Activated T-cell treated with anti-CD3 and anti-CD28 coated beads, Interleukin-2, amount 50 U/mL, for 72 hours (primary cell): ENCODE data around the gene DPP7. TPM values are rescaled to one million over a fixed set of nuclear protein-coding genes. Genes with fewer than 3 reads are reported as not detected.
A peak's percentile ranks its signal among the peaks of the same experiment; 100 is the strongest.
"Not testable (repeated sequence)": the region's sequence is repeated elsewhere in the genome, so short reads cannot be mapped to it uniquely, and the experiment has no call there.

Experiments used
- ATAC-seq, 2 donors: fragments of 150-1000 bp; cut with Tn5 transposase; replicated peaks in 1 of 2; 2 replicates each; pipeline ENCODE4 v1.10.0; 2021; ENCODE audit warnings: moderate library complexity in 2 of 2, mild to moderate bottlenecking in 1 of 2
- DNase-seq, 2 donors: peaks; one replicate each; pipeline ENCODE4 v3.0.0; 2021 to 2022; ENCODE audit warnings: mixed read lengths in 1 of 2
- H3K27ac Mint-ChIP-seq: one replicate; pipeline ENCODE4 v1.8.0; 2022; ENCODE audit warnings: mild to moderate bottlenecking, moderate library complexity, mixed read lengths
- H3K27me3 Mint-ChIP-seq: one replicate; pipeline ENCODE4 v1.8.0; 2022; ENCODE audit warnings: low read depth, mixed read lengths
- H3K36me3 Mint-ChIP-seq, 2 donors: one replicate each; pipeline ENCODE4 v1.8.0; 2022; ENCODE audit warnings: mixed read lengths in 2 of 2, mild to moderate bottlenecking in 1 of 2; ENCODE audit not compliant: insufficient read depth in 2 of 2
- H3K4me1 Mint-ChIP-seq: one replicate; pipeline ENCODE4 v1.8.0; 2022; ENCODE audit warnings: low read depth, mixed read lengths
- H3K4me3 Mint-ChIP-seq, 2 donors: one replicate each; pipeline ENCODE4 v1.8.0; 2022; ENCODE audit warnings: mild to moderate bottlenecking in 2 of 2, mixed read lengths in 2 of 2, moderate library complexity in 2 of 2
- H3K9me3 Mint-ChIP-seq, 2 donors: one replicate each; pipeline ENCODE4 v1.8.0; 2022; ENCODE audit warnings: mixed read lengths in 2 of 2
- total RNA-seq, 2 donors: library from RNA; stranded (reverse); gene quantifications; one replicate each; pipeline ENCODE4 v1.2.3, GENCODE V29; 2022

The DPP7 gene
- total RNA-seq, 2 donors from 2014 or later: 155 to 158 TPM

DNA sequence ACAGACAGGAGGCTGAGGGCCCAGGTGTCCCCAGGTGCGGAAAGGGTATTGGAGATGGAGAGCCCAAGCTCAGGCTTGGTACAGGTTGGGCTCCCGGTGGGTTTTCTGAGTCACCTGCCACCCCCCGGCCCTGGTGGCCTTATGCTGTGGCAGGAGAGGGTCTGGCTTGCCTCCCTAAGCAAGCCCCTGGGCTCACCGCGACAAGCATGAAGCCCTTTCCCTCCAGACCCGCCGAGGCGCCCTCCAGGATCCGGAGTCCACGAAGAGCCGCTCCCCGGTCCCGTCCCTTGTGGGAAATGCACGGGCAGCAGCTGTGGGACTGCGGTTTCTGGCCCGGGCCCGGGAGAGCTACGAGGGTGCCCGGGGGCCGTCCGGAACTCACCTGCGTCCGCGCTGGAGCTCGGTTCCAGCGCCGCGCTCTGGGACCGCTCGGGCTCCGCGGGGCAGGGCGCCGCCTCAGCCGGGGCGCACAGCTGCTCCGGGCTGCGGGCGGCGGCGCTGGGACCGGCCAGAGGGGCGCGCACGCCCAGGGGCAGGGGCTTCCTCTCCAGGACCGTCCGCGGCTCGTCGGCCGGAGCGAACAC lies 44.9 kb downstream of the DPP7 start:
- ATAC-seq (no peak), DNase-seq (no peak)
- Mint-ChIP-seq H3K36me3 (no peaks in the 10 kb centered on the region), H3K4me1 (peaks cover 23% of the 10 kb centered on the region), H3K27me3 (no peaks in the 10 kb centered on the region), H3K27ac (no peak overlapping the region), H3K4me3 (peak overlapping the region; percentile 67 to 77), H3K9me3 (no peaks in the 10 kb centered on the region)

- Mint-ChIP-seq H3K27me3 (no peaks in the 10 kb centered on the region), H3K9me3 (no peaks in the 10 kb centered on the region), H3K4me1 (peaks cover 23% of the 10 kb centered on the region), H3K27ac (no peak overlapping the region), H3K36me3 (no peaks in the 10 kb centered on the region), H3K4me3 (peak overlapping the region; percentile 67 to 77)
- DNase-seq: no peak
- ATAC-seq: no peak
Measured at GRCh38 chr9:137068539-137069507, 45.7 kb downstream of the DPP7 start.

- no peaks in the 10 kb centered on the region for H3K36me3 Mint-ChIP-seq
- ATAC-seq: peak; percentile 50 to 59
- H3K27ac Mint-ChIP-seq: no peak overlapping the region
- DNase-seq: peak; percentile 87 to 91
- H3K9me3 Mint-ChIP-seq: no peaks in the 10 kb centered on the region
- peaks cover 23% of the 10 kb centered on the region for H3K4me1 Mint-ChIP-seq
- peak overlapping the region; percentile 52 to 62 for H3K4me3 Mint-ChIP-seq
- no peaks in the 10 kb centered on the region for H3K27me3 Mint-ChIP-seq
Measured at GRCh38 chr9:137067860-137068538, 46.5 kb downstream of the DPP7 start.

GRCh38 chr9:137066096-137066861 lies 48.3 kb downstream of the DPP7 start:
- H3K27me3 Mint-ChIP-seq: no peaks in the 10 kb centered on the region
- no peaks in the 10 kb centered on the region for H3K9me3 Mint-ChIP-seq
- no peak overlapping the region for H3K4me3 Mint-ChIP-seq
- DNase-seq (no peak), ATAC-seq (no peak)
- no peak overlapping the region for H3K27ac Mint-ChIP-seq
- H3K4me1 Mint-ChIP-seq: peaks cover 19% of the 10 kb centered on the region
- no peaks in the 10 kb centered on the region for H3K36me3 Mint-ChIP-seq

GRCh38 chr9:137065336-137065967 lies 49.1 kb downstream of the DPP7 start:
- no peak overlapping the region for H3K27ac Mint-ChIP-seq
- H3K4me3 Mint-ChIP-seq: no peak overlapping the region
- peaks cover 13% of the 10 kb centered on the region for H3K4me1 Mint-ChIP-seq
- no peaks in the 10 kb centered on the region for H3K27me3 Mint-ChIP-seq
- no peak for DNase-seq
- no peaks in the 10 kb centered on the region for H3K36me3 Mint-ChIP-seq
- H3K9me3 Mint-ChIP-seq: no peaks in the 10 kb centered on the region
- no peak for ATAC-seq

- Mint-ChIP-seq H3K36me3 (no peaks in the 10 kb centered on the region), H3K27ac (no peak overlapping the region), H3K27me3 (no peaks in the 10 kb centered on the region), H3K4me3 (no peak overlapping the region), H3K4me1 (peaks cover 13% of the 10 kb centered on the region), H3K9me3 (no peaks in the 10 kb centered on the region)
- ATAC-seq (no peak), DNase-seq (no peak)
Measured at GRCh38 chr9:137064880-137065164, 49.7 kb downstream of the DPP7 start.

- no peak overlapping the region for H3K27ac Mint-ChIP-seq
- no peaks in the 10 kb centered on the region for H3K36me3 Mint-ChIP-seq
- no peak for ATAC-seq
- H3K4me3 Mint-ChIP-seq: no peak overlapping the region
- H3K27me3 Mint-ChIP-seq: no peaks in the 10 kb centered on the region
- no peaks in the 10 kb centered on the region for H3K9me3 Mint-ChIP-seq
- peaks cover 13% of the 10 kb centered on the region for H3K4me1 Mint-ChIP-seq
- DNase-seq: peak; percentile 69 to 77
Measured at GRCh38 chr9:137064027-137064879, 50.3 kb downstream of the DPP7 start.

- no peak for ATAC-seq
- Mint-ChIP-seq H3K4me3 (no peak overlapping the region), H3K9me3 (no peaks in the 10 kb centered on the region), H3K4me1 (peaks cover 9% of the 10 kb centered on the region), H3K36me3 (no peaks in the 10 kb centered on the region), H3K27me3 (no peaks in the 10 kb centered on the region), H3K27ac (no peak overlapping the region)
- no peak for DNase-seq
Measured at GRCh38 chr9:137063311-137064026, 51.1 kb downstream of the DPP7 start.

DNA sequence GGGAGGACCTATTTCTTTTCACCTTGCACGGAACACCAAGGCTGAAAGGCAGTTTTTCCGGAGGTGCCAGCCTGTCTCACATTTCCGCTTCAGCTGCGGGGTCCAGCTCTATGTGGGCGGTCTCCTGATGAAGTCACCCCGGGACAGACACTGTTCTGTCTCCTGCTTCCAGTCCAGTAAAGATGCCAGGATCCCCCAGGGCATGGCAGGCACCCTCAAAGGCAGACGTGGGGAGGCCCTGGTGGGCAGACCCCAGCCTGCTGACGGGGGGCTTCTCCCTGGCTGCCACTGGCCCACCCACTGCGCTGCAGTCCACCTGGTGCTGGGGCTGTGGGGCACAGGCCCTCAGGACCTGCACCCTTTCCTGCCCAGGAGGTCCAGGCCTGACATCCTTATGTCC lies 51.7 kb downstream of the DPP7 start:
- not testable (repeated sequence) for H3K27me3 Mint-ChIP-seq, ATAC-seq, H3K36me3 Mint-ChIP-seq, H3K4me1 Mint-ChIP-seq, H3K9me3 Mint-ChIP-seq, H3K4me3 Mint-ChIP-seq, DNase-seq, H3K27ac Mint-ChIP-seq

GRCh38 chr9:137062384-137062783 lies 52.1 kb downstream of the DPP7 start:
- Mint-ChIP-seq H3K4me1 (no peaks in the 10 kb centered on the region), H3K27ac (no peak overlapping the region), H3K9me3 (no peaks in the 10 kb centered on the region), H3K4me3 (no peak overlapping the region), H3K36me3 (no peaks in the 10 kb centered on the region), H3K27me3 (no peaks in the 10 kb centered on the region)
- ATAC-seq (no peak), DNase-seq (no peak)
